ENCODE results near the gene PNPLA1. TPM values are rescaled to one million over a fixed set of nuclear protein-coding genes. Genes with fewer than 3 reads are reported as not detected.

Gene PNPLA1
- total and polyA plus RNA-seq, 10 of the 15 experiments (the other 5 are each of a cell fraction or from before 2014, with no cell fraction given), result 0.04 TPM; not detected in 9

GRCh38 chr6:36235862-36236261, 34.0 kb upstream of the PNPLA1 start (continued):
- TF ChIP-seq, protein P1, sequence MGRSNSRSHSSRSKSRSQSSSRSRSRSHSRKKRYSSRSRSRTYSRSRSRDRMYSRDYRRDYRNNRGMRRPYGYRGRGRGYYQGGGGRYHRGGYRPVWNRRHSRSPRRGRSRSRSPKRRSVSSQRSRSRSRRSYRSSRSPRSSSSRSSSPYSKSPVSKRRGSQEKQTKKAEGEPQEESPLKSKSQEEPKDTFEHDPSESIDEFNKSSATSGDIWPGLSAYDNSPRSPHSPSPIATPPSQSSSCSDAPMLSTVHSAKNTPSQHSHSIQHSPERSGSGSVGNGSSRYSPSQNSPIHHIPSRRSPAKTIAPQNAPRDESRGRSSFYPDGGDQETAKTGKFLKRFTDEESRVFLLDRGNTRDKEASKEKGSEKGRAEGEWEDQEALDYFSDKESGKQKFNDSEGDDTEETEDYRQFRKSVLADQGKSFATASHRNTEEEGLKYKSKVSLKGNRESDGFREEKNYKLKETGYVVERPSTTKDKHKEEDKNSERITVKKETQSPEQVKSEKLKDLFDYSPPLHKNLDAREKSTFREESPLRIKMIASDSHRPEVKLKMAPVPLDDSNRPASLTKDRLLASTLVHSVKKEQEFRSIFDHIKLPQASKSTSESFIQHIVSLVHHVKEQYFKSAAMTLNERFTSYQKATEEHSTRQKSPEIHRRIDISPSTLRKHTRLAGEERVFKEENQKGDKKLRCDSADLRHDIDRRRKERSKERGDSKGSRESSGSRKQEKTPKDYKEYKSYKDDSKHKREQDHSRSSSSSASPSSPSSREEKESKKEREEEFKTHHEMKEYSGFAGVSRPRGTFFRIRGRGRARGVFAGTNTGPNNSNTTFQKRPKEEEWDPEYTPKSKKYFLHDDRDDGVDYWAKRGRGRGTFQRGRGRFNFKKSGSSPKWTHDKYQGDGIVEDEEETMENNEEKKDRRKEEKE (IDR thresholded peaks at IDR 0.05), result no peak
- TF ChIP-seq ATF3 (IDR thresholded peaks at IDR 0.05; ENCODE audit: borderline replicate concordance, extremely low read depth, low read depth, low read length), result no peak
- TF ChIP-seq FOS (IDR thresholded peaks at IDR 0.05; ENCODE audit: borderline replicate concordance, extremely low read depth, insufficient read length), result no peak
- TF ChIP-seq, protein P2, sequence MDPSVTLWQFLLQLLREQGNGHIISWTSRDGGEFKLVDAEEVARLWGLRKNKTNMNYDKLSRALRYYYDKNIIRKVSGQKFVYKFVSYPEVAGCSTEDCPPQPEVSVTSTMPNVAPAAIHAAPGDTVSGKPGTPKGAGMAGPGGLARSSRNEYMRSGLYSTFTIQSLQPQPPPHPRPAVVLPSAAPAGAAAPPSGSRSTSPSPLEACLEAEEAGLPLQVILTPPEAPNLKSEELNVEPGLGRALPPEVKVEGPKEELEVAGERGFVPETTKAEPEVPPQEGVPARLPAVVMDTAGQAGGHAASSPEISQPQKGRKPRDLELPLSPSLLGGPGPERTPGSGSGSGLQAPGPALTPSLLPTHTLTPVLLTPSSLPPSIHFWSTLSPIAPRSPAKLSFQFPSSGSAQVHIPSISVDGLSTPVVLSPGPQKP (IDR thresholded peaks at IDR 0.05; ENCODE audit: low read depth, low read length), result no peak
- TF ChIP-seq NFYA (IDR thresholded peaks at IDR 0.05; ENCODE audit: borderline replicate concordance, low read depth, low read length), result no peak
- no peak for TF ChIP-seq CHD4 (IDR thresholded peaks at IDR 0.05)
- TF ChIP-seq, protein P3, sequence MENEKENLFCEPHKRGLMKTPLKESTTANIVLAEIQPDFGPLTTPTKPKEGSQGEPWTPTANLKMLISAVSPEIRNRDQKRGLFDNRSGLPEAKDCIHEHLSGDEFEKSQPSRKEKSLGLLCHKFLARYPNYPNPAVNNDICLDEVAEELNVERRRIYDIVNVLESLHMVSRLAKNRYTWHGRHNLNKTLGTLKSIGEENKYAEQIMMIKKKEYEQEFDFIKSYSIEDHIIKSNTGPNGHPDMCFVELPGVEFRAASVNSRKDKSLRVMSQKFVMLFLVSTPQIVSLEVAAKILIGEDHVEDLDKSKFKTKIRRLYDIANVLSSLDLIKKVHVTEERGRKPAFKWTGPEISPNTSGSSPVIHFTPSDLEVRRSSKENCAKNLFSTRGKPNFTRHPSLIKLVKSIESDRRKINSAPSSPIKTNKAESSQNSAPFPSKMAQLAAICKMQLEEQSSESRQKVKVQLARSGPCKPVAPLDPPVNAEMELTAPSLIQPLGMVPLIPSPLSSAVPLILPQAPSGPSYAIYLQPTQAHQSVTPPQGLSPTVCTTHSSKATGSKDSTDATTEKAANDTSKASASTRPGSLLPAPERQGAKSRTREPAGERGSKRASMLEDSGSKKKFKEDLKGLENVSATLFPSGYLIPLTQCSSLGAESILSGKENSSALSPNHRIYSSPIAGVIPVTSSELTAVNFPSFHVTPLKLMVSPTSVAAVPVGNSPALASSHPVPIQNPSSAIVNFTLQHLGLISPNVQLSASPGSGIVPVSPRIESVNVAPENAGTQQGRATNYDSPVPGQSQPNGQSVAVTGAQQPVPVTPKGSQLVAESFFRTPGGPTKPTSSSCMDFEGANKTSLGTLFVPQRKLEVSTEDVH (IDR thresholded peaks at IDR 0.05; ENCODE audit: low read depth, partially characterized antibody), result no peak
